ENCODE measurements around the gene ARSG.
"Not testable (repeated sequence)": the region's sequence is repeated elsewhere in the genome, so short reads cannot be mapped to it uniquely, and the experiment has no call there.

ARSG gene

DNA sequence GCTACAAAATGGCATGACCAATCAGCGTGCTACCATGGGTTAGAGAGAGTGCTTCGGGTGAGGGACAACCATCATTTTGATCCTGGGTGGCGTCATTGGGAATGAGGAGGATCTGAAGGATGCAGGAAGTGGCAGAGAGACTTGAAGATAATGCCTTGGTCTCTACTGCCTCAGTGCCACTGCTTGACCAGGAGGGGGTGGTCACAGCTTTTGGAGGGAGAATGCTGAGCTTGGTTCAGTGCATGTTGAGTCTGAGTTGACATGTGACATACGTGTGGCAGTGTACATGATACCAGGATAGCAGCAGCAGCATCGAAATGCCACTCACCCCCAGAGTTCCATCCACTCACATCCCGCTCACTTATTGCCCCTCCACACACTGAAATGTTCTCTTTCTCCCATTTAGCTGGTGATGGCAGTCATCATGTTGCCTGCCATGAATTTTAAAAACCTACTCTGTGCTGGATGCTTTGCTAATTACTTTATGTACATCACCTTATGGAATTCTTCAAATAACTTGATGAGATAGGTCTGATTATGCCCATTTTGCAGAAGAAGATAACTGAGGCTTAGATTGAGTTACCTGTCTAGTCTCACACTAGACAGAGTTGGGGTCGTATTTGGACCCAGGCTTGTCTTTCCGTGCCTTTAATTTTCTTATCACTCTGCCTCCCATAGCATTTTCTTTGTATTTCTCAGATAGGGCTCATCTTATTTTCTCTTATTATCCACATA lies 36.7 kb downstream of the ARSG start:
- no peak for DNase-seq (ENCODE audit: low read depth in 2 of 3, low spot score in 1 of 3)

DNA sequence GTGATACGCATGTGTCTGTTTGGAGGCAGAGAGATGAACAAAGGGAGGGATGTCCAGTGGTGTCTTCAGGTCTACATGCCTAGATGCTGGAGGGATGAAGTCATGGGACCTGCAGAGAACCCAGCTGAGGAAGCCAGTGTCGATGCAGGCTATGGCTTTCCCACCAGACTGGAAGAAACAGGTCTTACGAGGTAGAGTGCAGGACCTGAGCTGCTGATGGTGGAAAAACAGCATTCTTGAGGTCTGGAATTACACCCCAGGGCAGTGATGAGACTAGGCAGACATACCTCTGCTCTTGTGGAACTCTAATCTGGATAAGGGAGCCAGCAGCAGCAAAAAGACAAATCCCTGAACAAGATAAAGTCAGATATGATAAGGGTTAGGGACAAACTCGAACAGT lies 37.4 kb downstream of the ARSG start:
- DNase-seq (ENCODE audit: low read depth in 2 of 3, low spot score in 1 of 3) = no peak

- no peak for DNase-seq (ENCODE audit: low read depth in 2 of 3, low spot score in 1 of 3)
These were observed 38.0 kb downstream of the ARSG start for GRCh38 chr17:68329331-68329730.

DNA sequence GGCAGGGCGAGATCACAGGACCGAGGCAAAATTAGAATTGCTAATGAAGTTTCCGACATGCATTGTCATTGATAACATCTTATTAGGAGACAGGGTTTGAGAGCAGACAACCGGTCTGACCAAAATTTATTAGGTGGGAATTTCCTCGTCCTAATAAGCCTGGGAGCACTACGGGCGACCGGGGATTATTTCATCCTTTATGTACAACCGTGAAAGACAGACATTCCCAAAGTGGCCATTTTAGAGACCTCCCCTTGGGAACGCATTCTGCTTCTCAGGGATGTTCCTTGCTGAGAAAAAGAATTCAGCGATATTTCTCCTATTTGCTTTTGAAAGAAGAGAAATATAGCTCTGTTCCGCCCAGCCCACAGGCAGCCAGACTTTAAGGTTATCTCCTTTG lies 40.6 kb downstream of the ARSG start:
- not testable (repeated sequence) for DNase-seq (ENCODE audit: low read depth in 2 of 3, low spot score in 1 of 3)

- no peak for DNase-seq (ENCODE audit: low read depth in 2 of 3, low spot score in 1 of 3)
These were observed 43.1 kb downstream of the ARSG start for GRCh38 chr17:68334393-68334792.

DNA sequence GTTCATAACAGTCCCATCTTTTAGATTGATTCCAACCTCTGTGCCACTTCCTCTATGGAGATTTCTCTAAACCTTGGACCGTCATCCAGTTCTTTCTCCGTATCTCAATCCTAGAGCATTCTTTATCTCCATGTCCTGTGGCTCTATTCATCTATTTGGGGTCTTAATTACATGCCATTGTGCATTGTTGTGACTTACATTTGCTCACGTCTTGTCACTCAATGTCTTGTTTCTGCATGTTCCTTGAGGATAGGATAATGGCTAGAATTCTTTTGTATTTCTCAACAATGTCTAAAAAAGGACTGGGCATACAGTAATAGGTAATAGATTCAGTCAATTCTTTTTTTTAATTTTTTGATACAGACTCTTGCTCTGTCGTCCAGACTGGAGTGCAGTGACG lies 50.2 kb downstream of the ARSG start:
- DNase-seq (ENCODE audit: low read depth in 2 of 3, low spot score in 1 of 3) = no peak

- DNase-seq (ENCODE audit: low read depth in 2 of 3, low spot score in 1 of 3) = no peak
These were observed 52.7 kb downstream of the ARSG start for GRCh38 chr17:68343976-68344375.

- DNase-seq (ENCODE audit: low read depth in 2 of 3, low spot score in 1 of 3) = no peak
These were observed 53.4 kb downstream of the ARSG start for GRCh38 chr17:68344701-68345136.

- peak; percentile 51 to 70 (median 68) for DNase-seq (ENCODE audit: low read depth in 2 of 3, low spot score in 1 of 3)
These were observed 55.2 kb downstream of the ARSG start for GRCh38 chr17:68346448-68346847.

GRCh38 chr17:68347380-68347779 lies 56.1 kb downstream of the ARSG start:
- no peak for DNase-seq (ENCODE audit: low read depth in 2 of 3, low spot score in 1 of 3)

GRCh38 chr17:68349157-68349556 lies 57.9 kb downstream of the ARSG start:
- DNase-seq (ENCODE audit: low read depth in 2 of 3, low spot score in 1 of 3) = no peak

- no peak for DNase-seq (ENCODE audit: low read depth in 2 of 3, low spot score in 1 of 3)
These were observed 60.1 kb downstream of the ARSG start for GRCh38 chr17:68351395-68351794.

DNA sequence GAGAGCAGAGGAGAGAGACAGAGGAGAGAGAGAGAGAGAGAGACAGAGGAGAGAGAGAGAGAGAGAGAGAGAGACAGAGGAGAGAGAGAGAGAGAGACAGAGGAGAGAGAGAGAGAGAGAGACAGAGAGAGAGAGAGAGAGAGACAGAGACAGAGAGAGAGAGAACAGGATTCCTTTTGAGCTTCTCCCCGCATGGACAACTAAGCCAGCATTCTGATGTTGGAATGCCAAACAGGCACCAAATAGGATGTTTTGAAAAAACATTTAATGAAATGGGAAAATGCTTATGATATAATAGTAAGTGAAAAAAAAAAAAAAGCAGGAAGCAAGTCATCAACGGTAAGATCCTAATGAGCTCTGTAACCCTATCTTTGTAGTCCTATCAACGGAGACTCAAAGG lies 60.7 kb downstream of the ARSG start:
- DNase-seq (ENCODE audit: low read depth in 2 of 3, low spot score in 1 of 3) = no peak

DNA sequence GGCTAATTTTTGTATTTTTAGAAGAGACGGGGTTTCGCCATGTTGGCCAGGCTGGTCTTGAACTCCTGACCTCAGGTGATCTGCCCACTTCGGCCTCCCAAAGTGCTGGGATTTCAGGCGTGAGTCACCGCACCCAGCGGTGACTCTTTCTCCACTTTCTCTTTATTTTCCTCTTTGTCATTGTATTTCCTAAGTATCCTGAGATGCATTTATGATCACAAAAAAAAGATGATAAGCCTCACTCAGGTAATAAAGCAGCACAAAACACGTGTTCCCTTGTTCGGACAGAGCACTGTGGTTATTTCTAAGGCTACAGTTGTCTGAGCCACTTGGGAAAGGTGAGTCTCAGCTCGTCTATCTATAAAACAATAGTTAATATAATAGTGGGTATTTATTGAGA lies 61.4 kb downstream of the ARSG start:
- DNase-seq (ENCODE audit: low read depth in 2 of 3, low spot score in 1 of 3) = not testable (repeated sequence)

GRCh38 chr17:68353111-68353521 lies 61.8 kb downstream of the ARSG start:
- no peak for DNase-seq (ENCODE audit: low read depth in 2 of 3, low spot score in 1 of 3)

DNA sequence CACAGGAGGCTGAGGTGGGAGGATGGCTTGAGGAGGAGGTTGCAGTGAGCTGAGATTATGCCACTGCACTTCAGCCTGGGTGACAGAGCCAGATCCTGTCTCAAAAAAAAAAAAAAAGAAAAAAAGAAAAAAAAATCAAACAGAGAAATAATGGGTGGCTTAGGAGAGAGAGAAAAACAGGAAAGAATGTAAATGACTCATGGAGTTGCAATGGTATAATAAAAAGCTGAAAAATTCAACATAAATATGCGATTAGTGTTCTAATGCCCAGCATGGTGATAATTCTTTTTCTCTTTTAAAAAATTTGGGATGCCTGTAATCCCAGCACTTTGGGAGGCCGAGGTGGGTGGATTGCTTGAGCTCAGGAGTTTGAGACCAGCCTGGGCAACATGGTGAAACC lies 63.0 kb downstream of the ARSG start:
- not testable (repeated sequence) for DNase-seq (ENCODE audit: low read depth in 2 of 3, low spot score in 1 of 3)

DNA sequence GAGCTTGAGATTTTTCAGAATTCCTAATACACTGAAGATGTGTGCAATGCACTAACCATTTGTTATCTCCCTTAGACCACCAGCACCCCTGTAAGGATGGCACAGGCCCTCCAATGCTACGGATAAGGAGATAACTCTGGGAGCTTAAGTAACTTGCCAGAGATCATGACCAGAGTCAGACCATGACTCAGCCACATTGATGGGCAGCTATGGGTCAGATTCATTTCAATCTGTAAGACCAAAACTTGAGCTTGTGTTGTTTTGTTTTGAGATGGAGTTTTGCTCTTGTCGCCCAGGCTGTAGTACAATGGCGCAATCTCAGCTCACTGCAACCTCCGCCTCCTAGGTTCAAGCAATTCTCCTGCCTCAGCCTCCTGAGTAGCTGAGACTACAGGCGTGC lies 63.8 kb downstream of the ARSG start:
- not testable (repeated sequence) for DNase-seq (ENCODE audit: low read depth in 2 of 3, low spot score in 1 of 3)

- peak; percentile 44 to 59 (median 50) for DNase-seq (ENCODE audit: low read depth in 2 of 3, low spot score in 1 of 3)
These were observed 65.2 kb downstream of the ARSG start for GRCh38 chr17:68356520-68356919.

DNA sequence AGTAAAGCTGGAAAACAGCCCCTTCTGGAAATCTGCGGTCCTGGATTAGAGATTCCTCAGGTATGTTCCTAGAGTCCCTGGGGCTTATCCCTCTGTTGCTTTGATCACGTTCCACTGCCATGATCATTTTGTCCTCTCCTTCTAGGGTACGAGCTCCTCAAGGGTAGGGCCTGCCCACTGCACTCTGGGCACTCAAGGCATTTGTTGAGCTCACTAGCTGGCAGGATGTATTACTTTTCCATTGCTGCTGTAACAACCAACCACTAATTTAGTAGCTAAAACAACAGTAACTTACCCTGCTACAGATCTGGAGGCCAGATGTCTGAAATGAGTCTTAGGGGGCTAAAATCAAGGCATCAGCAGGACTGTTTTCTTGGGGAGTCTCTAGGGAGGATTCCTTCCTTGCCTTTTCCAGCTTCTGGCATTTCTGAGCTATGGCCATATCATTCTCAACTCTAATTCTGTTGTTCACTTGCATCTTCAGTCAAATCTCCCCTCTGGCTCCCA lies 65.7 kb downstream of the ARSG start:
- no peak for DNase-seq (ENCODE audit: low read depth in 2 of 3, low spot score in 1 of 3)

DNA sequence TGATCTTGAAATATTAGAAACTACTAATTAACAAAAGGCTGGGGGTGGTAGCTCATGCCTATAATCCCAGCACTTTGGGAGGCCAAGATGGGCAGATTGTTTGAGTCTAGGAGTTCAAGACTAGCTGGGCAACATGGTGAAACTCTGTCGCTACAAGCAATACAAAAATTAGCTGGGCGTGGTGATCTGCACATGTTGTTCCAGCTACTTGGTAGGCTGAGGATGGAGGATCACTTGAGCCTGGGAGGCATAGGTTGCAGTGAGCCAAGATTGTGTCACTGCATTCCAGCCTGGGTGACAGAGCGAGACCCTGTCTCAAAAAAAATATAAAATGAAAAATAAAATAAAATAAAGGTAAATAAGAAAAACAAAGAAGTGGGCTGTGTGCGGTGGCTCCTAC lies 66.6 kb downstream of the ARSG start:
- DNase-seq (ENCODE audit: low read depth in 2 of 3, low spot score in 1 of 3) = no peak

GRCh38 chr17:68359791-68360535 lies 68.7 kb downstream of the ARSG start:
- DNase-seq (ENCODE audit: low read depth in 2 of 3, low spot score in 1 of 3) = no peak

- no peak for DNase-seq (ENCODE audit: low read depth in 2 of 3, low spot score in 1 of 3)
These were observed 74.2 kb downstream of the ARSG start for GRCh38 chr17:68365469-68365868.
